ENCODE measurements around the gene EHMT1. TPM values are rescaled to one million over a fixed set of nuclear protein-coding genes. Genes with fewer than 3 reads are reported as not detected.

The EHMT1 gene
- total and polyA plus RNA-seq, 2 donors from 2014 or later, result 15.8 to 92.9 TPM

DNA sequence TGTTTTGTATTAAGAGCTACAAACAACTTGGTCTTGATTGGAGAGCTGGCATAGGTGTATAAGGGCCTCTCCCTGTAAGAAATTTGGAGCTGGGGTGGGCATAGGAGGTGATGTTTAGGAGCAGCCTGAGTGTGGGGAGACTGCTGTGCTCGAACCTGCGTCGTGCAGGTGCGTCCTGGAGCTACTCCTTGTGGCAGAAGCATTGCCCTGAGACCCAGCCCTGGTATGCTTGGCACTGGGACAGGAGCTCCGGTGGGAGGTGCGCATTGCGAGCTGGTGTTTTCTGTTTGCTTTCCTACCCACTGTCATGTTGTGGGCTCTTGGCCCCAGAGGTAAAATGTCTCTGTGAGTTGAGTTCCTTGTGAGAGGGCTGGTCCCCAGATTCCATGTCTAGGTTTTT, 46.4 kb downstream of the EHMT1 start:
- Histone ChIP-seq H3K27ac (ENCODE audit: low read depth in 2 of 2, low read length in 2 of 2) (no peak overlapping the region), H3K27me3 (ENCODE audit: control insufficient read depth, insufficient read depth, low read length) (no peaks in the 10 kb centered on the region), H3K36me3 (ENCODE audit: control insufficient read depth in 2 of 3, insufficient read depth in 3 of 3, low read length in 3 of 3) (no peaks in the 10 kb centered on the region), H3K4me3 (ENCODE audit: low read length in 3 of 3) (no peak overlapping the region), H3K9me3 (ENCODE audit: control insufficient read depth in 2 of 3, insufficient read depth in 1 of 3, low read length in 3 of 3) (no peaks in the 10 kb centered on the region), H3K9ac (ENCODE audit: low read length in 3 of 3) (no peak overlapping the region), H3K4me1 (ENCODE audit: control insufficient read depth in 2 of 3, insufficient read depth in 2 of 3, low read depth in 1 of 3, low read length in 3 of 3) (peaks cover 0 to 13% (median 10%) of the 10 kb centered on the region in 3 donors)
- TF ChIP-seq, protein P1, sequence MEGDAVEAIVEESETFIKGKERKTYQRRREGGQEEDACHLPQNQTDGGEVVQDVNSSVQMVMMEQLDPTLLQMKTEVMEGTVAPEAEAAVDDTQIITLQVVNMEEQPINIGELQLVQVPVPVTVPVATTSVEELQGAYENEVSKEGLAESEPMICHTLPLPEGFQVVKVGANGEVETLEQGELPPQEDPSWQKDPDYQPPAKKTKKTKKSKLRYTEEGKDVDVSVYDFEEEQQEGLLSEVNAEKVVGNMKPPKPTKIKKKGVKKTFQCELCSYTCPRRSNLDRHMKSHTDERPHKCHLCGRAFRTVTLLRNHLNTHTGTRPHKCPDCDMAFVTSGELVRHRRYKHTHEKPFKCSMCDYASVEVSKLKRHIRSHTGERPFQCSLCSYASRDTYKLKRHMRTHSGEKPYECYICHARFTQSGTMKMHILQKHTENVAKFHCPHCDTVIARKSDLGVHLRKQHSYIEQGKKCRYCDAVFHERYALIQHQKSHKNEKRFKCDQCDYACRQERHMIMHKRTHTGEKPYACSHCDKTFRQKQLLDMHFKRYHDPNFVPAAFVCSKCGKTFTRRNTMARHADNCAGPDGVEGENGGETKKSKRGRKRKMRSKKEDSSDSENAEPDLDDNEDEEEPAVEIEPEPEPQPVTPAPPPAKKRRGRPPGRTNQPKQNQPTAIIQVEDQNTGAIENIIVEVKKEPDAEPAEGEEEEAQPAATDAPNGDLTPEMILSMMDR (IDR thresholded peaks at IDR 0.05; ENCODE audit: borderline replicate concordance, extremely low read depth, insufficient read depth), result no peak
- intact Hi-C loops (cut with DNase I), result no loop called here
- DNase-seq (no peak), FAIRE-seq (no peak)

- H3K4me1 ChIP-seq (ENCODE audit: control insufficient read depth in 2 of 3, insufficient read depth in 2 of 3, low read depth in 1 of 3, low read length in 3 of 3), result peaks cover 0 to 16% (median 13%) of the 10 kb centered on the region in 3 donors
- H3K9me3 ChIP-seq (ENCODE audit: control insufficient read depth in 2 of 3, insufficient read depth in 1 of 3, low read length in 3 of 3), result no peaks in the 10 kb centered on the region
- DNase-seq (peak in 3 of 5 donors; percentile 41 to 75 (median 59)), FAIRE-seq (no peak)
- H3K36me3 ChIP-seq (ENCODE audit: control insufficient read depth in 2 of 3, insufficient read depth in 3 of 3, low read length in 3 of 3), result no peaks in the 10 kb centered on the region
- no peak overlapping the region for H3K27ac ChIP-seq (ENCODE audit: low read depth in 2 of 2, low read length in 2 of 2)
- H3K27me3 ChIP-seq (ENCODE audit: control insufficient read depth, insufficient read depth, low read length), result no peaks in the 10 kb centered on the region
- H3K4me3 ChIP-seq (ENCODE audit: low read length in 3 of 3), result no peak overlapping the region
- TF ChIP-seq, protein P1 (IDR thresholded peaks at IDR 0.05; ENCODE audit: borderline replicate concordance, extremely low read depth, insufficient read depth), result no peak
- intact Hi-C loops (cut with DNase I), result no loop called here
- no peak overlapping the region for H3K9ac ChIP-seq (ENCODE audit: low read length in 3 of 3)
Measured at GRCh38 chr9:137665697-137666512, 47.1 kb downstream of the EHMT1 start.

DNA sequence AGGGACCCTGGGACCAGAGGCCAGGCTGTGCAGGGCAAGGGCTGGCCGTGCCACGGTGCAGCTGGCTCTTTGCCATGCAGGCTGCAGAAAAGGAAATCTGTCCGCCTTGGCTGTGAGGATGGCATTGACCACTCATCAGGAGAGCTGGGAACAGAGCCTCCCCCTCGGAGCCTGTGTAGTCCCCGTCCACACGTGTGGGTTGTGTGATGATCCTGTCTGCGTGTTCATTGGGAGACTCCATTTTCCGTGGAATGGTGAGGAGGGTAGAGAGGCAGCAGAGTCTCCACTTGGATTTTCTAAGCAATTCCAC, 47.7 kb downstream of the EHMT1 start:
- intact Hi-C loops (cut with DNase I), result no loop called here
- Histone ChIP-seq H3K4me1 (ENCODE audit: control insufficient read depth in 2 of 3, insufficient read depth in 2 of 3, low read depth in 1 of 3, low read length in 3 of 3) (peaks cover 0 to 17% (median 13%) of the 10 kb centered on the region in 3 donors), H3K4me3 (ENCODE audit: low read length in 3 of 3) (no peak overlapping the region), H3K9ac (ENCODE audit: low read length in 3 of 3) (no peak overlapping the region), H3K27ac (ENCODE audit: low read depth in 2 of 2, low read length in 2 of 2) (no peak overlapping the region), H3K36me3 (ENCODE audit: control insufficient read depth in 2 of 3, insufficient read depth in 3 of 3, low read length in 3 of 3) (no peaks in the 10 kb centered on the region), H3K9me3 (ENCODE audit: control insufficient read depth in 2 of 3, insufficient read depth in 1 of 3, low read length in 3 of 3) (no peaks in the 10 kb centered on the region), H3K27me3 (ENCODE audit: control insufficient read depth, insufficient read depth, low read length) (no peaks in the 10 kb centered on the region)
- no peak for FAIRE-seq
- TF ChIP-seq, protein P1 (IDR thresholded peaks at IDR 0.05; ENCODE audit: borderline replicate concordance, extremely low read depth, insufficient read depth), result no peak
- DNase-seq, result no peak

Measured in kidney (tissue), 14 donors.